GM19455 (cell line): ENCODE data around the gene COL16A1.

ENCODE experiments used
- ATAC-seq: cut with Tn5 transposase; IDR thresholded peaks from one replicate; pipeline ENCODE4 v1.9.1; 2021; ENCODE audit not compliant: unreplicated experiment

The COL16A1 gene

DNA sequence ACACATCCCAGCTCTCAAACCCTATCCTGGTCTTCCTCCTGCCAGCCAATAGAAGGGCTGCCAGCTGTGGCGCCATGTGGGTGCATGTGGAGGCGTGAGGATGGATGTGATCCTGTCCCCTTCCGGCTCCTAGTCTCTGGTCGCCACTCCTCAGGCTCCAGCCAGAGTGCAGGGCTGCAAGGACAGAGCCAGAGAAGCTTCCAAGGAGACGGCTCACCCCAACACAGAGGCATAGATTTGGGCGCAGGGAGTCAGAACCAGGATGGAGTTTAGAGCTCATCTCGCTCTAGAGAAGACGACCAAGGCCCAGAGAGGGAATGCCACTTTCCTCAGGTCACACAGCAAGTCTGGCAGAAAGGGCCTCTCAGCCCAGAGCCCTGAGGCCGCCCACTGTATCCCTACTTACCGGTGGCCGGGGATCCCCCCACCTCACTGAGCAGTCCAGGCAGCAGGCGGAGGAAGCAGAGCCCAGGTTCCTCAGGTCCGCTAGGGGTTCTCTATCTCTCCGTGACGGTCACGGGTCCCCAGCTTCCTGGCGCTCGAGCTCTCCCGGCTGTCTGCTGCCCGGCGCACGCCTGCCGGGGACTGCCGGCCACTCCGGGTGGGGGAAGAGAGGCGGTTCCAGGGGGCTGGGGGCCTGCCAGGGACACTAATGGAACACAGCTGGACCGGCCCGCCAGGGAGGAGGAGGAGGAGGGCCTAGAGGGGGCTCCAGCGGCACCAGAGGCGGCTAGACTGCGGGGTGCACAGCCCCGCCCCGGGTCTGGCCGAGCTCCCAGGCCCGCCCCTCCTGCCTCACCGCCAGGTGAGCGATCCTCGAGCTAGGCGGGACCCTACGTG, at the start of gene COL16A1:
TSS of gene COL16A1 (minus strand) at position 587 of the 840 bp plus-strand sequence. CDS start 1,824 bp downstream, outside the sequence.
- ATAC-seq, result no peak

DNA sequence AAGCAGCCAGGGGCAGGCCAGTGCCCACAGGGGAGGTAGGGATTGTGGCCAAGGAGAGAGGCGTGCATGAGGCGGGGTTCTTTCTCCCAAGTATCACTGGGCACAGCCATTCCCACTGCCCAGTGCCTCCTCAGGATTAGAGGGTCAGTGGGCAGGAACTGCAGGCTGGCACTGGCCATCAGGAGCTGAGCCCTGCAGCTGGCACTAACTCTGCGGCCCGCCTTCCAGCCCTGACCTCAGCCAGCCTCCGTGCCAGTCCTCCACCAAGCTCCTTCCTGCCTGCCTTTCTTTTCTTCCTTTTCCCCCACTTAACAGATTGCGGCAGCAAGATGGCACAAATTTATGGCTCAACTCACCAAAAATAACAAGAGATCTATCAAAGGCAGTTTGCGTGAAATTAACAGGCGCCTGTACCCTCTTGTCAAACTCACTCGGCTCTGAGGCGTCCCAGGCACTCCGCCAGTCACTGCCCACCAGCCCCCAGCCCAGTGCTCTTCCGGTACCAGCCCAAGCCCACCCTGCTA, 49.2 kb upstream of the COL16A1 start:
- ATAC-seq, result no peak

DNA sequence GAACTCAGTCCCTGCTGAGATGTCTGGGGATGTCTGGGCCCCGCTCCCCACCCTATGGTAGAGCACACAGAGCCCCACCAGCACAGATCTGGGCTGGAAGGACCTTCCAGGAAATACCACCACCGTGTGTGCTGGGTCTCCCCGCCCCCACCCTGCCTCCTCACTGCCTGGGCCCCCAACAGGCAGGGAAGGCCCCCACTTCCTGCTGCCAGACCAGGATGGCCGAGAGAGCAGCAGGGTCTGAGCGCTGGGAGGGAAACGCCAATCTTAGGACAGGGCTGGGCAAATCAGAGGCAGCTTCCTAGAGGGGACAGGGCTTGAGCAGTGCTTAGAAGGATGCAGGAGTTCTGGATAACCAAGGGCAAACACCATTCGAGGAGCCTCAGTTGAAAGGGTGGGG, 48.4 kb upstream of the COL16A1 start:
- ATAC-seq, result no peak

DNA sequence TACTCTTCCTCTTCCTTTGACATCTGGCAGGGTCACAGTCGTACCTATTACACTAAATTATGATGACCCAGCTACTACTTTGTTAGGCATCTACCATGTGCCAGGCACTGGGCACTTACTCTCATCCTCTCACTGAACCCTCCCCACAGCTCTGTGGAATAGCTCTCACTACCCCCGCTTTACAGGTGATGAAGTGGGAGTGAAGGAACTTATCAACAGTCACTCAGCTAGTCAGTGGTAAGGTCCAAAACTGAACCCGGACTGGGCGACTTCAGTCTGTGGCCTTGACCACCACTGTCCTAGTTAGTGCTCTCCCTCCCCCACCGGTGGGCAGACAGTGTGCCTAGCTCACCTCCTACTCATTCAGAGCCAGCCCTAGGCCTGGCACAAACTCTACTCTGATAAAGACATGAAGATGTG, 48.0 kb upstream of the COL16A1 start:
- no peak for ATAC-seq

DNA sequence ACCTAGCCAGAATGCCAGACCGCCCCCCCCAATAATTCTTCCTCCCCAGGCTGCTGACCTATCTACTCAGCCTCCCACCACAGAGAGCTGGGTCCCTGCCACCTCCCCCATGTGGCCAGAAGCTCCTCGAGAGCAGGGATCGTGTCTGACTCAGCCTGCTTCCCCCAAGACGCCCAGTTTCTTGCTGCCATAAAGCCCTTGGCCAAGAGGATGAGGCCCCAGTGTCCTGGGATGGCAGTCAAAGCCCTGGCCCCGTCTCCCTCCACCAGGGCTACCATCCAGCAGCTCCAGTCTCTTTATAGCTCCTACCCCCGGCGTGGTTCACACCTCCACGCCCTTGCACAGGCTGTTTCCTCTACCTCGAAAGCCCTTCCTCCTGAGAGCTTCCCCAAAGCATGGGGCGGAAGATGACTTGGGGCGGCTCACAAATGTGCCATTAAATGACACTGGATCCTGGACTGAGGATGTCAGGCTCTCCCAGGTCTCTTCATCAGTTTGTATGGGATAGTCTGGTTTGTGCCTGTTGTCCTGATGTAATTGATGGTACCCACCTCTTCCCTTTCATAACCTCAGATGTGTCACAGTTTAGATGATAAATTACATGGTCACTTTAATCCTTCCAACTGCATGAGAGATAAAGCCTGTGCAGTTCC, 47.2 kb upstream of the COL16A1 start:
- no peak for ATAC-seq

DNA sequence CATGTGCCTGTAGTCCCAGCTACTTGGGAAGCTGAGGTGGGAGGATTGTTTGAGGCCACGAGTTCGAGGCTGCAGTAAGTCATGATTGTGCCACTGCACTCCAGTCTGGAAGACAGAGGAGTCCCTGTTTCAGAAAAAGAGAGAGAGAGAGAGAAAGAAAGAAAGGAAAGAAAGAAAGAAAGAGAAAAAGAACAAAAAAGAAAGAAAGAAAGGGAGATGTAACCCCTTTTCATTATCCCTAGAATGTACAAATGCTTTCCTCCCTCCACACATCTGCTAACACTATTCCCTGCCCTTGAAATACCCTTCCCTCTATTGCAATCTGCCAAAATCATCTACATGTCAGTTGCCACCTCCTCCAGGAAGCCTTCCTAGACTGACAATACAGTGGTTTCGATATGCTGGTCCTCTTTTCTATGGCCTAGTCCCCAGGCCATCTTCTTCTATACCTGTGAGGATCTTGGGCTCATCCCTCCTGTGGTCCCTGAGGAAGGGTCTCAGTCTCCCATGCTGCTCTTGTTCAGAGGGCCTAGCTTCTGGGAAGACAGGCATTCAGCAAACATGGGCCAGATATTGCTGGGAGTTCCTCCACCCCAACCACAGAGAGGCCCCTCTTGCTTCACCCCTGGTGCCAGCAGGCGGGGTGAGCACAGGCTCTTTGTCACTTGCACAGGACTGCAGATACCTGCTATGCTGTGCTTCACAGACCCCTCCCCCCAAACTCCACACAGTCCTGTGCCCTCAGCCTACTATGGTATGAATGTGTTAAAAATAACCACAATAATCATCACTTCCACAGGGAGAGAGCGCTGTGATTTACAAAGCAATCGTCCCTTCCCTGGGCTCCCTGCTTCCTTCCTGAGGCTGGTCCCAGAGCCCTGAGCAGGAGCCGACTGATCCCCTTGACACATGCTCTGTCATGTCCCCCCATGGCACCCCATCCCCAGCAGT, 46.2 kb upstream of the COL16A1 start:
- no peak for ATAC-seq

DNA sequence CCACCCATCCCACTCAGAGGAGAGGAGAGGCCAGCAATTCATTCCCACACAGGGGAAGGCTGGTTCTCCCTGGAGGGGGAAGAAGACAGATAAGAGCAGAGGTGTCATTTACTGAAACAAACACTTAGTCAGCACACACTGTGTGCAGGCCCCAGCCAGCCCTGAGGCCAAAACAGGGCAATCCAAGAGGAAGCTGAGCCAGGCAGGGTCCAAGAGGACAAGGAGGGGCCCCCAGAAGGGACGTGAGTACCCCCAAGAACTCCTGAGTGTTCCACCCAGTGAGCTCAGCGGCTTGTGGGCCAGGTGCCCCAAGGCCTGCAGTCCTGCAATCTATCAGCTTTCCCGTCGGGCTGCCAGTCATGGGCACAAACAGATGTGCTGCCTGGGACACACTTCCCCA, 44.5 kb upstream of the COL16A1 start:
- no peak for ATAC-seq

DNA sequence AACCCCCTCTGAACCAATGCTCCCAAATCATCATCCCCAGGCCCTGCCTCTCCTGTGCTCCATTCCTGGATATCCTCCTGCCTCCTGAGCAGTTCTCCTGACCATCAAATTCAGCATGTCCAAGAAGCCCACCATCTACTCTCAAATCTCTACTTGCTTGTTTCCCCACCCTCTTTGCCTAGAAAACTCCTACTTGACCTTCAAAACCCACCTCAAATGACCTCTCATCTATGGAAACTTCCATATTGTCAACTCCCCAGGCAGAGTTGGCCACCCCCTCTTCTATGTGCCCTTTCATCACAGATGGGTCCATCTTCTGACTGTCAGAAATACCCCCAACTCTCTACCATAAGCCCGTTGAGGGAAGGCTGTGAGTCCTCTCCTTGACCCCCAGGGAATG, 43.5 kb upstream of the COL16A1 start:
- ATAC-seq, result no peak

DNA sequence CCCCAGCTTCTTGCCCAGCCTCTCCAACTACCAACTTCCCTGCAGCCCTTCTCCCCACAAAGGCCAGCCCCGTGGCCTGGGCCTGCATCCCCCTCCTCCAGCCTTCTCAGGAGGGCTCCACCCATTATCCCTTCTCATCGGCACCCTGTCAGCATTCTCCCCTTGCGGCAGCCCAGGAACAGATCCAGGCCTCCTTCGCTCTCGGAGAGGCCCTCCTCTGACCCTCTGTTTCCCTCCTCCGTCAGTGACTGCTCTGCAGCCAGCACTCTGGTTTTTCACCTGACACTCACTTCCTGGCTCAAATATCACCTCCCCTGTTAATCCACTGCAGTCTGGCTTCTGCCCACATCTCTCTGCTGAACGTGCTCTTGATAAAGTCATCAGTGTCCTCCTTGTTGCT, 42.9 kb upstream of the COL16A1 start:
- ATAC-seq, result no peak

DNA sequence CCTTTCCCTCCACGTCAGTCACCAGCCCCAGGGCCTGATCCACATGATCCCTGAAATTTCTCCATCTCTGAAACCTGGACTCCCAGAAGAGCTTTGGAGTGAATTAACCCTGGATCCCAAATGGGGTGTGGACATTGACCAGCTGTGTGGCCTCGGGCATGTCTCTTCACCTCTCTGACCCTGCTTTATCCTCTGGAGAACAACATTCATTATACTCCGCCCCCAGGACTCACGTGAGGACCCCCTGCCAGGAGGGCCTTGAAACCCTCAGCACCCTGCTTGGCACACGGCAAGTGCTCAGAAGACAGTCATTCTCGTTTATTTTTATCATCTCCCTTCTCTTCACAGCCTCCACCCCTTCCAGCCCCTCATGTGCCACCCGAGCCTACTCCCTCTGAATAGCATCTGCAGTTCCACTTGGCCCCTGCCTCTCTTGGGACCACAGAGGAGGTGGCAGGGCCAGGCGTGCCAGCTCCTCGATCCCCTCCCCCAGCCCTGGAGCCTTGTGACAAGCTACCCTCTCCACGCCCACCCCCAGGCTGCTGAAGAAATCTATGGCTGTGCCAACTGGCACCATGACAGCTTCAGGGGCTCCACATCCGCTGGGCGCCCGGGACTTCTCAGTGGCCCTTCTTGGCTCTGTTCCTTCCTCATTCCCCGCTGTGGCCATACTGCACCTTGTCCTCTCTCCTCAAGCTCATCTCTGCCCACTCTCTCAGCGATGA, 42.3 kb upstream of the COL16A1 start:
- no peak for ATAC-seq

DNA sequence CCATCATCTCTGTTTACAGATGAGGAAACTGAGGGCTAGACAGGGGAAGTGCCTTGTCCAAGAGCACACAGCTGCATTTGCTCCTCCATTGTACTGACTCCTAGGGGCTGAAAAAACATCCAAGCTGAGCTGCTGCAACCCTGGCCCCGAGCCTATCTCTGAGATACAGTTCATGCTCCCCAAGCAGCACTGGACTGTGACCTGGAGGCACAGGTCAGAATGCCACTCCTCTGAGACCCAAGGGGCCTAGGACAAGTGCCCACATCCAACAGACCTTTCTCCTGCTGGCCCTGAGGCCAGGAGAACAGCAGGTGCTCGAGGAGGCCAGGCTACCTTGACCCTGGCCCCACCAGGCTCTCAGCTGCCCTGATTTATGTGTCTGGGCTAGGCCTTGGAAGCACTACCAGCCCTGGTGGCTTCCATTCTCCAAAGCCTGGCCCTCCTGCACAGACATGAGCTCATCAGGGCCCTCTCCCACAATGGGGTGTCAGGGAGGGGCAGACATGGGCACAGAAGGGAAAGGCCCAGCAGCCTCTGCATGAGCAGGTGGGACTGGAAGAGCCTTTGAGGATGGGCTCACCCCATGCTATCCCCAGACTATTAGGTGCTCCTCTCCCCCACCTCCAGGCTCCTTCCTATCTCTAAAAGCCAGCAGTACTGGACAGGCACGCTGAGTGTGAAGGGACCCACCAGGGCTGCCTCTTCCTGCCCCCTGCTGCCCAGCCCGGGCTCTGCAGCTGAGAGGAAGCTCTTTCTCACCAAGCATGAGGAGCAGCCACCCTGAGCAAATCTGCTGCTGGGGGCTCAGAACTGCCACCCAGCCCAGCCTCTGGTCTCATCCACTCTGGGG, 41.5 kb upstream of the COL16A1 start:
- no peak for ATAC-seq

DNA sequence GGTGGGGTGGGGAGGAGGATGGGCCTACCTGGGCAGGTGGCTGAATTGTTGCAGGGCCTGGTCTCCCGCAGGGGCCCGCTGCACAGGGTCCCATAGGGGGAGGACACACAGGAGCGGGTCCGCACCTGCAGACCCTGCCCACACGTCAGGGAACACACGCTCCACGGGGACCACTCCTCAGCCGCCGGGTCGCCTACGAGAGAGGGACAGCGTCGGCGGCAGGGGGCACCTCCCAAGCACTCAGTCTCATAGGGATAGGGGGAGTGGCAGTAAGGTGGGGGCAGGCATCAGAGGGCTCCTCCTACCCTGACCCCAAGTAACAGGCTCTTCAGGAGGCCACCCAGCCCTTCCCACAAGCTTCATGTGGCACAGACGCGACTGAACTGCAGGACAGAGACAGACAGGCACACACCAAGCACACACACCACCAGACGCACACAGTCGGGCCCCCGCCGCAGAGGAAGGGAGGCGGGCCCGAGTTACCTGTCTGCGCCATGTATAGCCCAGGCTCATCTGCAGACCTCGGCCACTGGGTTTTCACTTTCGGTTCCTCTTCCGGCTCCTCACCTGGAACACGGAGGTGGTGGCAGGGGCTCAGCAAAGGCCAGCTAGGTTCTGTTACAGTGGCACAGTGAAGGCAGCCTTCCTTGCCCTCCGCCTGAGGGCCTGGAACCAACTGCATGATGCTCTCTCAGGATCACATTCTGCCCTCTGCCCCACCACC, 40.5 kb upstream of the COL16A1 start:
- ATAC-seq, result peak; percentile 62

DNA sequence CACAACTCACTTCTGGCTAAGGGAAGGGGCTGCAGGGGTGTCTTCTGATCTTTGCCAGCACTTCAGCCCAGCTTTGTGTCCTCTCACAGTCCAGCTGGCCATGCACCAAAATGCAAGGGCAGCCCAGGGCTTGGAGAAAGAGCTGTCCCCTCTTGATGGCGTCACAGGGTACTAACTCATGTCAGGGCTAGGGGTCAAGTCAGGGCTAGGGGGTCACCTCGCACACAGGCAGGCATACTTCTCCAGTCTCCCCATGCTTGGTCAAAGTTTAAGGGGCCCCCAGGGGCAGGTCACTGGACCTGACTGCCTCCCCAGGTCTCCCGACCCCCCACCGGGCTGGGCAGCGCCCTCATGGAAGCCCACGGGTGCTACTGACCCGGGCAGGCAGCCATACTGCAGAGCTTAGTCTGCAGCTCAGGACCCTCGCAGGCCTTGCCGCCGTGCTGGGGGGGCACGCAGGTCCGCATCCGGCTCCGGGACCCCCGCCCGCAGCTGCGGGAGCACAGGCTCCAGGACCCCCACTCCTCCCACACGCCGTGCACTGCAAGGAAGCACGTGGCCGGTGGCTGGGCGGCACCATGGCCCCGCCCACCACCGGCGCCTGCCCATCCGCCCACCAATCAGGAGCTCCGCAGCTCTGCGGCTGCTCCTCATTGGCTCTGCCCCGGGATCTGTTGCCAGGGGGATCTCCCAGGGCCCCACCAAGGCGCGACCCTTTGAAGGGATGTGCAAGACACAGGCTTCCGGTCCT, 38.8 kb upstream of the COL16A1 start:
- no peak for ATAC-seq

DNA sequence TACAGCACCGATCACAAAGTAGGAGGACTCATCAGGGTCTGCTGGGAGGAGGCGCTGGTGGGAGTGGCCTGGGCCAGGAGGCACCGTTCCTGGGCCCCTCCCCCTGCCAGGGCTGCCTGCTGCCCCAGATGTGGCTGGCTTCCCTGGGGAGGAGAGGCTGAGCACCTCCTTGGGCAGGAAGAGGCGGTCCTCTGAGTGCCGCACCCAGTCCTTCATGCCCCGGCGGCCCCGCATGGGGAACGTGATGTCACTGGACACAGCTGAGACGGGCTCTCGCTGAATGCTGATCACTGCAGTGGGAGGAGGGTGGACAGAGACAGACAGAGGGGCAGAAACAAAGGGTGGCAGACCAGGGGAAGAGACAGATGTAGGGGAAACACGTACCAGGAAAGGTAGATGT, 35.5 kb upstream of the COL16A1 start:
- no peak for ATAC-seq

DNA sequence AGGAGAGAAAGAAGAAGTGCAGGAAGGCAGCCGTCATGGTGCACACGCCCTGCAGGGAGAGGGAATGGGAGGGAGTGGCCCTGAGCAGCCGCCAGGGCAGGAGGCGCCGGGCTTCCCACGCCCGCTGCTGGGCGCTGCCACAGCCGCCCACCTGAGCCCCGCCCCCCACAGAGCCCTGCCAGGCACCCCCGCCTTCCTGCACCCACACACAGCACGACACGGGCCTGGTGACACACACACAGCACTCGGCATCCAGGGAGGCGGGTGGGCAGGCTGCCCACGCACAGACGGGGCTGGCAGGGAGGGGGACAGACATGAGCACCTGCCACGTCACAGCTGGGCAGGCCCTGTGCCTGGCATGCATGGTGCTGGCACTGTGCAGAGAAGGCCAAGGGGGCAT, 32.9 kb upstream of the COL16A1 start:
- ATAC-seq, result no peak

DNA sequence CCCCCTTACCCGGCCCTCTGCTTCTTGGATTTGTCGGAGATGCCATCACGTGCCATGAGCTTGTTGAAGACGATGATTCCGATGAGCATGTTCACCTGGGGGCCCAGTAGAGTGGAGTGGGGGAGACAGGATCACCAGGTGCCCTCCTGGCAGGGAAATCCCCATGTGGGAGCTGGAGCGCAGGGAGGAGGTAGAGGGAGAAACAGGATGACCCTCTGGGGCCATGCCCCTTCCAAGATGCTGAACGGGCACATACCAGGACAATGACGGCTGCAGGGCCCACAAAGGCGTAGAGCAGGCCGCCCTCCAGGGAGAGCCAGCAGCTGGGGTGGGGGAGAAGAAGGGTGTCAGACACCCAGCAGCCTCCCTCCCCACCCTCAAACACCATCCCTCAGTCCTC, 31.8 kb upstream of the COL16A1 start:
- ATAC-seq, result no peak

DNA sequence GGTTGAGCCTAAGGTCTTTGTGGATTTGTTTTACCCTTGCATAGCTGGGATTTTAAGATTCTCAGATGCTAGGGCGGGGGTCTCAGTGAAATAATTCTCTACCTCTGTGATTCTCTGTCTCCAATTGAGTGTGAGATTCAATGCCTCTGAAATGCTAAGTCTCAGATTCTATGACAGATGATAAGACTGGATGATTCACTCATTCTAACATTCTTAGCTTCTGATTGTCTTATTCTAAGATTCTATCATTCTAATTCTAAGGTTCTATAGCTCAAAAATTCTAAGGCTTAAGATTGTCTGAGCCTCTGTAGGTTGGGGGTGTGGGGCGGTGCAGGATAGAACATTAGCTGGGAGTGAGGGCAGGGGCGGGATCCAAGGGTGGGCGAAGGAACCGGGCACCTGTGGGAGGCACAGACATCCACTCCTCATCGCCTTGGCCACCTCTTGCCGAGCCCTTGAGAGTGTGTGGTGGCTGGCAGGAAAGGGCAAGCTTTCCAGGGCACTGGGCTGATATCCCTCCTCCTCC, 30.8 kb upstream of the COL16A1 start:
- ATAC-seq, result no peak
